A673 (cell line): Measurements from ENCODE around the gene TAMALIN. TPM values are rescaled to one million over a fixed set of nuclear protein-coding genes. Genes with fewer than 3 reads are reported as not detected.

Source experiments
- BruUV-seq: library from RNA; stranded (reverse); fragments of 400-500 nt; replicated peaks from 2 replicates; lab custom pipeline; 2021; lab: Mats Ljungman, UMichigan
- CTCF ChIA-PET: fragments of 300-600 bp; sonication (Branson Sonifier 250); formaldehyde crosslinking; loops from one replicate; lab custom pipeline; 2022; ENCODE audit warnings: antibody characterized with exemption; lab: Charles Lee
- POLR2A ChIA-PET: fragments of 300-600 bp; sonication (Branson Sonifier 250); formaldehyde crosslinking; loops from one replicate; lab custom pipeline; 2022; ENCODE audit warnings: antibody characterized with exemption; ENCODE audit not compliant: low non-redundant PET; lab: Charles Lee
- DNase-seq: peaks from one replicate; pipeline ENCODE4 v3.0.0-alpha.2; 2015; ENCODE audit warnings: low spot score
- H3K27ac ChIP-seq: fragments of 200-600 bp; sonication (generic); 2 replicates; pipeline ENCODE4 v1.5.1; 2016; ENCODE audit warnings: mixed run types, low read depth, mild to moderate bottlenecking, mixed read lengths, antibody characterized with exemption, low read length; ENCODE audit not compliant: poor library complexity, severe bottlenecking
- H3K27me3 ChIP-seq: fragments of 200-600 bp; sonication (generic); replicated peaks from 2 replicates; pipeline ENCODE4 v1.6.1; 2017; ENCODE audit warnings: mixed run types, low read depth, mild to moderate bottlenecking, mixed read lengths, antibody characterized with exemption, low read length; ENCODE audit not compliant: insufficient read depth, poor library complexity
- H3K36me3 ChIP-seq: fragments of 200-600 bp; sonication (generic); 2 replicates; pipeline ENCODE4 v1.6.1; 2016; ENCODE audit warnings: mixed run types, mild to moderate bottlenecking, mixed read lengths, antibody characterized with exemption, low read length; ENCODE audit not compliant: insufficient read depth, poor library complexity, severe bottlenecking
- H3K4me1 ChIP-seq: fragments of 200-600 bp; sonication (generic); 2 replicates; pipeline ENCODE4 v1.6.1; 2017; ENCODE audit warnings: mixed run types, mild to moderate bottlenecking, mixed read lengths, antibody characterized with exemption, low read length; ENCODE audit not compliant: insufficient read depth, poor library complexity, severe bottlenecking
- H3K4me3 ChIP-seq: fragments of 200-600 bp; sonication (generic); 2 replicates; pipeline ENCODE4 v1.5.1; 2016; ENCODE audit warnings: low read depth, mixed run types, mild to moderate bottlenecking, mixed read lengths, low read length; ENCODE audit not compliant: poor library complexity, severe bottlenecking
- H3K9me3 ChIP-seq: fragments of 200-600 bp; sonication (generic); 2 replicates; pipeline ENCODE4 v1.6.1; 2016; ENCODE audit warnings: mixed run types, low read depth, mild to moderate bottlenecking, mixed read lengths, antibody characterized with exemption, low read length; ENCODE audit not compliant: poor library complexity, severe bottlenecking
- EZH2 ChIP-seq: fragments of 200-600 bp; sonication (generic); IDR thresholded peaks from 2 replicates; pipeline ENCODE4 v1.6.1; 2017; ENCODE audit warnings: borderline replicate concordance, low read depth, mild to moderate bottlenecking, mixed read lengths, antibody characterized with exemption, low read length; ENCODE audit not compliant: poor library complexity, severe bottlenecking
- intact Hi-C: fragments of 100-400 bp; cut with micrococcal nuclease; formaldehyde crosslinking; loops from one replicate; pipeline ENCODE4 v1.10.0; 2022; ENCODE audit not compliant: unreplicated experiment
- total RNA-seq: library from RNA; stranded (reverse); gene quantifications from 2 replicates; pipeline ENCODE4 v1.2.3, GENCODE V29; 2021
- TF ChIP-seq, protein P1 (sequence below): fragments of 300-800, 200-600 bp; sonication (generic); conservative IDR thresholded peaks from 2 replicates; pipeline ENCODE4 v1.5.1; 2017; ENCODE audit warnings: low read depth, mild to moderate bottlenecking, antibody characterized with exemption, low read length, moderate library complexity, mixed read lengths

Gene TAMALIN
- total RNA-seq, 1 experiment from 2014 or later = 4.8 TPM

DNA sequence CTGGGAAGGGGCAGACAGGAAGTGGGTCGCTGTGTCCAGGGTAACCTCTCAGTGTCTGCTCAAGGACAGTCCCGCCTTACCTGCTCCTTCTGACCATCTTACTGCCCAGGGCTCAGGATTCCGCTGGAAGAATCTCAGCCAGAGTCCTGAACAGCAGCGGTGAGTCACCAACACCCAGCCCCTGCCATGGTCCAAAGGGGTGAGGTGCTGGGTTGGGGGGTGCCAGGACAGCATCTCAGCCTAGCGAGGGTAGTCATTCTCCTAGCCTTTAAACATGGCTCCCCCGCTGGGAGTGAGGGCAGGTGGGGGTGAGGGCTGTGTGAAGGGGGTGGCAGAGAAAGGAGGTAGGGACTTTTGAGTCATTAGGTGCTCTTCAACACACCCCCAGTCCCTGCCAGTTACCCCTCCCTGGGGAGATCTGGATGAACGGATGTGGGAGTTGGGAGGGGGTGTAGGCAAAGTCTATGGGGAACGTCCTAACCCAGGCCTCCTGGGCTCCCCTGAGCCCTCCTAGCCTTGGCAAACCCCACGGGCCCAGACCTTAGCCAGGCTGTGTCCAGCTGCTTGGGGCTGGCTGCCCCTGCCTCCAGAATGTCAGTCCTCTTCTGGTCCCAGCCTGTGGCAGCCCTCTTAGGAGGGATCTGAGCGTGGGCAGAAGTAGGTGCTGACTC lies 2.5 kb downstream of the TAMALIN start:
- intact Hi-C loops = loop anchor here (5.0 kb wide), 1 partner anchor 113 kb away; no protein-coding TSS in a partner anchor
- Histone ChIP-seq H3K36me3 (no peaks in the 10 kb centered on the region), H3K4me3 (no peak overlapping the region), H3K27ac (peak overlapping the region; percentile 61), H3K4me1 (peaks cover 26% of the 10 kb centered on the region), H3K27me3 (no peaks in the 10 kb centered on the region), H3K9me3 (no peaks in the 10 kb centered on the region)
- TF ChIP-seq, protein P1, sequence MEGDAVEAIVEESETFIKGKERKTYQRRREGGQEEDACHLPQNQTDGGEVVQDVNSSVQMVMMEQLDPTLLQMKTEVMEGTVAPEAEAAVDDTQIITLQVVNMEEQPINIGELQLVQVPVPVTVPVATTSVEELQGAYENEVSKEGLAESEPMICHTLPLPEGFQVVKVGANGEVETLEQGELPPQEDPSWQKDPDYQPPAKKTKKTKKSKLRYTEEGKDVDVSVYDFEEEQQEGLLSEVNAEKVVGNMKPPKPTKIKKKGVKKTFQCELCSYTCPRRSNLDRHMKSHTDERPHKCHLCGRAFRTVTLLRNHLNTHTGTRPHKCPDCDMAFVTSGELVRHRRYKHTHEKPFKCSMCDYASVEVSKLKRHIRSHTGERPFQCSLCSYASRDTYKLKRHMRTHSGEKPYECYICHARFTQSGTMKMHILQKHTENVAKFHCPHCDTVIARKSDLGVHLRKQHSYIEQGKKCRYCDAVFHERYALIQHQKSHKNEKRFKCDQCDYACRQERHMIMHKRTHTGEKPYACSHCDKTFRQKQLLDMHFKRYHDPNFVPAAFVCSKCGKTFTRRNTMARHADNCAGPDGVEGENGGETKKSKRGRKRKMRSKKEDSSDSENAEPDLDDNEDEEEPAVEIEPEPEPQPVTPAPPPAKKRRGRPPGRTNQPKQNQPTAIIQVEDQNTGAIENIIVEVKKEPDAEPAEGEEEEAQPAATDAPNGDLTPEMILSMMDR = no peak
- TF ChIP-seq EZH2 = no peak
- BruUV-seq = no TSS peak
- ChIA-PET POLR2A (no interaction called here), CTCF (interaction anchor here (1.7 kb wide), 2 partner anchors 14 to 16 kb away, joined by 8 to 10 read pairs; no protein-coding TSS in a partner anchor)
- no peak for DNase-seq

DNA sequence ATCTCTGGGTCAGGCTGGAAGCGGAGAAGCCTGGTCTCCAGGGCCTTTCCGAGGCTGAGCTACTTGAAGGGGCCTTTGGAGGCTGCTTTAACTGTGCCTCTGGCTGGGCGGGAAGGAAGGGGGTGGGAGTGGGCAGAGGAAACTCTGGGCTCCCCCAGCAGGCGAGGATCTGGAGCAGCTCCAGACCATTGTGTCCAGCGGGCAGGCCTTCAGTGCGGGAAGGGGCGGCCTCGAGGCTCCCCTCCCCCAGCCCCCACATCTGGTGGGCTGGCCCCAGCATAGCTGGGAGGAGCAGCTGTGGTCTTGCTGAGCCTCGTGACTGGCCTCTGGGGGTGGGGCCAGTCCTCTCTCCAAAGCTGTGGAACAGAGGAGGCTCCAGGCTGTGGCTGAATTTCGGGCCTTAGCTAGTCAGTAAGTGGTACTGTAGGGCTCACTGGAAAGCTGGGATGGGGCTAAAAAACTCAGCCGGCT lies 3.4 kb downstream of the TAMALIN start:
- no peak overlapping the region for H3K4me3 ChIP-seq
- ChIA-PET CTCF (interaction anchor here (0.8 to 1.7 kb wide), 3 partner anchors 10 to 15 kb away, joined by 3 to 10 read pairs (median 8); no protein-coding TSS in a partner anchor), POLR2A (interaction anchor here (0.5 to 0.6 kb wide), 2 partner anchors 269 to 927 kb away, joined by 3 to 5 read pairs; partner anchors contain the start of gene CSRNP2)
- TF ChIP-seq EZH2 = no peak
- TF ChIP-seq, protein P1 = no peak
- H3K27me3 ChIP-seq = no peaks in the 10 kb centered on the region
- peaks cover 26% of the 10 kb centered on the region for H3K4me1 ChIP-seq
- BruUV-seq = no TSS peak
- DNase-seq = peak; percentile 63
- peak overlapping the region; percentile 61 for H3K27ac ChIP-seq
- H3K9me3 ChIP-seq = no peaks in the 10 kb centered on the region
- intact Hi-C loops = no loop called here
- no peaks in the 10 kb centered on the region for H3K36me3 ChIP-seq

DNA sequence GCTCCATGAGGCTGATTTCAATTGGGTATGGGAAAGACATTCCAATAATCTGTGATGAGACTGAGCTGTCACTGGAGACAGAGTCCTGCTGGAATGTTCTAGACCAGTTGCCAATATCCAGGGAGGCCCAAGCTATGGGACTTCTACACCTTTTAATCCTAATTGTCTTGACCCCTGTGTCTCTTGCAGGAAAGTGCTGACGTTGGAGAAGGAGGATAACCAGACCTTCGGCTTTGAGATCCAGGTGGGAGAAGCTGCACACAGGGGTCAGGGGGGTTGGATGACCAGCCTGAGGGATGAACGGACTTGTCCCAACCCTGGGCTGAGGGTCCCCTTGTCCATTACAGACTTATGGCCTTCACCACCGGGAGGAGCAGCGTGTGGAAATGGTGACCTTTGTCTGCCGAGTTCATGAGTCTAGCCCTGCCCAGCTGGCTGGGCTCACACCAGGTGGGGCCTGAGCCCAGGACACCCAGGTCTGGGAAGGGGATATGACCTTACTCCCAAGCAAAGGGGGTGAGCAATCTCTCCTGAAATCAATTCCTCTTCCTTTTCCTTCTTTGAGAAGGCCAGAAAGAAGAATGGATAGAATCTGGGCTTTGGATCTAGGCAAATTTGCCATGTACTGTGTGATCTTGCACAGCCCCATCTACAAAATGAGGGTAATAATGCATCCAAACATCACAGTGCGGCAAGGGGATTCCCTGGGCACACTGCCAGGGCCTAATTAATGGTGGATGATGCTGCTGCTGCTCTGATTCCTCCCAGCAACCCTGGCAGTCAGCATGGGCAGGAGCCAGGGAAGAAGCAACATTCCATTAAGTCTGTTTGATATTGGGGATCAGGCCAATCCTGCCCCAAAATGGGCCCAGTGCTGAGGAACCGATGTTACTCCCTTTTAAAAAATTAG lies 4.2 kb downstream of the TAMALIN start:
- Histone ChIP-seq H3K27ac (peak overlapping the region; percentile 61), H3K4me1 (peaks cover 26% of the 10 kb centered on the region), H3K27me3 (no peaks in the 10 kb centered on the region), H3K4me3 (no peak overlapping the region), H3K36me3 (no peaks in the 10 kb centered on the region), H3K9me3 (no peaks in the 10 kb centered on the region)
- intact Hi-C loops = no loop called here
- no peak for TF ChIP-seq EZH2
- TF ChIP-seq, protein P1 = no peak
- peak; percentile 63 for DNase-seq
- no TSS peak for BruUV-seq
- POLR2A ChIA-PET = no interaction called here
- CTCF ChIA-PET = interaction anchor here (0.8 to 1.7 kb wide), 3 partner anchors 9 to 14 kb away, joined by 3 to 10 read pairs (median 8); no protein-coding TSS in a partner anchor
